Stimulated activated CD8-positive, alpha-beta memory T cell treated with anti-CD3 and anti-CD28 coated beads, Interleukin-12 subunit alpha, Interleukin-12 subunit beta, amount 100 ng/mL, for 1 hour (primary cell): Measurements from ENCODE around the gene ELFN1.

Experiments used
- DNase-seq: peaks from one replicate; pipeline ENCODE4 v3.0.0-alpha.2; 2020; ENCODE audit warnings: low read depth

ELFN1 gene

GRCh38 chr7:1694611-1695511, 24.8 kb downstream of the ELFN1 start:
- DNase-seq, result no peak

- DNase-seq, result no peak
Observed at GRCh38 chr7:1695800-1696454, 25.9 kb downstream of the ELFN1 start.

- no peak for DNase-seq
Observed at GRCh38 chr7:1696671-1697498, 26.8 kb downstream of the ELFN1 start.

- DNase-seq, result no peak
Observed at GRCh38 chr7:1697499-1698125, 27.5 kb downstream of the ELFN1 start.

- DNase-seq, result no peak
Observed at GRCh38 chr7:1698201-1698600, 28.1 kb downstream of the ELFN1 start.

- no peak for DNase-seq
Observed at GRCh38 chr7:1698951-1699350, 28.9 kb downstream of the ELFN1 start.

- no peak for DNase-seq
Observed at GRCh38 chr7:1700086-1700485, 30.0 kb downstream of the ELFN1 start.

- DNase-seq, result no peak
Observed at GRCh38 chr7:1700536-1701333, 30.7 kb downstream of the ELFN1 start.

- no peak for DNase-seq
Observed at GRCh38 chr7:1702652-1703051, 32.6 kb downstream of the ELFN1 start.

- no peak for DNase-seq
Observed at GRCh38 chr7:1703441-1703840, 33.4 kb downstream of the ELFN1 start.

- no peak for DNase-seq
Observed at GRCh38 chr7:1703871-1704810, 34.1 kb downstream of the ELFN1 start.

GRCh38 chr7:1704811-1705738, 35.0 kb downstream of the ELFN1 start:
- DNase-seq, result no peak

GRCh38 chr7:1705856-1706255, 35.8 kb downstream of the ELFN1 start:
- no peak for DNase-seq

GRCh38 chr7:1706381-1706720, 36.3 kb downstream of the ELFN1 start:
- no peak for DNase-seq

GRCh38 chr7:1706721-1707613, 36.9 kb downstream of the ELFN1 start:
- DNase-seq, result no peak

GRCh38 chr7:1707756-1708595, 37.9 kb downstream of the ELFN1 start:
- no peak for DNase-seq

- no peak for DNase-seq
Observed at GRCh38 chr7:1708596-1709251, 38.6 kb downstream of the ELFN1 start.
